HG03460 (cell line): ENCODE results near the gene NME5.
"Not testable (repeated sequence)": the region's sequence is repeated elsewhere in the genome, so short reads cannot be mapped to it uniquely, and the experiment has no call there.

Experiments used
- ATAC-seq: cut with Tn5 transposase; IDR thresholded peaks from one replicate; pipeline ENCODE4 v1.9.1; 2021; ENCODE audit not compliant: unreplicated experiment

NME5 gene, protein sequence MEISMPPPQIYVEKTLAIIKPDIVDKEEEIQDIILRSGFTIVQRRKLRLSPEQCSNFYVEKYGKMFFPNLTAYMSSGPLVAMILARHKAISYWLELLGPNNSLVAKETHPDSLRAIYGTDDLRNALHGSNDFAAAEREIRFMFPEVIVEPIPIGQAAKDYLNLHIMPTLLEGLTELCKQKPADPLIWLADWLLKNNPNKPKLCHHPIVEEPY

DNA sequence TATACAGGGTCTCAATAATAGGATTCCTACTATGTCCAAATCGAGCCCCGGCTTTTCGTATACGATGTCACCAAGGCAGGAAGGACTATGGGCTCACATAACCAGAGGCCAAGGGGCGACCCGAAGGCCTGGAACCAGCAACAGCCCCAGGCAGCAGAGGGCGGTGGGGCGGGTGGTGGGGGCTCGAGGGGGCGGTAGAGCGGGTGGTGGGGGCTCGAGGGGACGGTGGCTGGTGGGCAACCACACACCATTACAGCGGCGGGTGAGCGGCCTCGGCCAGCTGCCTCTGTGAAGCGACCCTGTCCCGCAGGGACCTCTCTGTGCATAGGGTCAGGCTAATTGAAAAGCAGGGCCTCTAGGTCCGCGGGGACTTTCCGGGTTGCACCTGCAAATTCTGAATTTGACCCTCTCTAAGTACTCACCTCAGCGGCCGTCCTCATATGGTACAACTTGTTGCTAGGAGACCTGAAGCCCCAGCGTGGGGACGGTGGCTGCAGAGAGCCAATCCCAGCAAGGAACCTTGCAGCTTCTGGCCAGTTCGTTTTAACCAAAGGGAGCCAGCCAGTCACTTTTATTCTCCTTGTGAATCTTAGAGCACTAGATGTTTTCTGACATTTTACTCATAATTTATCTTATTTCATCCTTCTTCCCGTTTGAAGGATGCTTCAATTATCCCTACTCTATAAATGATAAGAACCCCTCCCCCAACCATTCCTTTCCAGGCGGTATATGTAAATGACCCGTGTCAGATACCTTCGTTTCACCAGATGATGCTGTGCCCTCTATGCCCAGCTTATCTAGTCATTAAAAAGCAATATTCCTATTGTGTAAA is at the start of gene NME5:
NME5 (minus strand) TSS at position 480 of the 832 bp plus-strand sequence. CDS start 648 bp downstream, outside the sequence.
- ATAC-seq: no peak

DNA sequence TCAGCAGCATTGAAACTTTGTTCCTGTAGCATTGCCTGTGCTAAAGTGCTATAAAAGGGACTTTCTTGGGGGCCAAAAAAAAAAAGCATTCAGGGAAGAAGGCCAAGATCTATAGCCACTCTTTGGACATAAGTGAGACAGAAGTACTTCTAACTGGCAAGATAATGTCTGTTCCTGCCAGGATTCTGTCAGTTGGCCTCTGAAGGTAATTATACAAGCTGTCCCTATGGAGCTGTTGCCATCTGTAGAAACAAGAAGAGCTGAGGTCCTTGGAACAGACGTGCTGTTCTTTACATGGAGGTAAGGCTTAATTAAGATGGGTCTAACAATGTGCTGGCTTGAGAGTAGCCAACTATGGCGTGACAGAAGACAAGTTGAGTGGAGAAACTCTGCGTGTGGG is 49.4 kb upstream of the NME5 start:
- ATAC-seq: no peak

DNA sequence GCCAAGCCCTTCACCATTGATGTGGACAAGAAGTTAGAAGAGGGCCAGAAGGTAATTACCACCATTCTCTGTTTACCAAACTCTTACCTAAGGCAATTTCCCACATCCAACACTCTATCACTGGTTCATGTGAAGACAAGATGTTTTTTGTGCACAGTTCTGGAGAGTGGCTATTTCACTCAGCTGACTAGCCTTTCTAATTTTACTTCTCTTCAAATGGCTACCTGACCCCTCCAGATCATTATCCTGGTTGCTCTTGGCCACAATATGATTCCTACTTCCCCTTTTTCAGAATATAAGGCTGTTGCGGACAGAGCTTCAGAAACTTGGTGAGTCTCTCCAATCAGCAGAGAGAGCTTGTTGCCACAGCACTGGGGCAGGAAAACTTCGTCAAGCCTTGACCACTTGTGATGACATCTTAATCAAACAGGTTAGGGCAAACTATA is 46.8 kb upstream of the NME5 start:
- ATAC-seq: no peak

DNA sequence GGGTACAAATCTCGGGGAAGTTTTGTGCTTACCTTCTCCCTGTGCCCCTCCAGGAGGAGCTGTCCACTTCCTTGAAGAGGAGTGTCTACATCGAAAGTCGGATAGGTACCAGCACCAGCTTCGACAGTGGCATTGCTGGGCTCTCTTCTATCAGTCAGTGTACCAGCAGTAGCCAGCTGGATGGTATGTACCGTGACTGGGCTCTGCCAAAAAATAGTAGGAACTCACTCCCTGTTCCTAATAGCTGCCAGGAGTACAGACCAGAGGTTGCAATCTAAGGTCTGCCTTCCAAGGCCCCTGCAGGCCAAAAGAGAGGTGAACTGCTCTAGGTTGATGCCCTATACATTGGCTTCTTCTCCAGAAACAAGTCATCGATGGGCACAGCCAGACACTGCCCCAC is 43.6 kb upstream of the NME5 start:
- no peak for ATAC-seq

DNA sequence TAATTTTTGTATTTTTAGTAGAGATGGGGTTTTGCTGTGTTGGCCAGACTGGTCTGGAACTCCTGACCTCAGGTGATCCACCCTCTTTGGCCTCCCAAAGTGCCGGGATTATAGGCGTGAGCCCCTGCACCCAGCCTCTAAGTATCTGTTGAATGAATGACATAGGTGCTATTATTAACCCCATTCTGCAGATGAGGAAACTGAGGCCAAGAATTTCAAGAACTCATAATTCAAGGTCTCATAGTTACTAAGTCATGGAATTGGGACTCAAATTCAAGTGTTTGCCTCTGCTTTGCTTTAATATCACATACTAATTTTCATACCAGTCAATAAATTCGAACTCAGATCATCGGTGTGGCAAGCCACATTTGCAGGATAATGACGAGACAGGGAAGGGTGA is 41.6 kb upstream of the NME5 start:
- no peak for ATAC-seq

DNA sequence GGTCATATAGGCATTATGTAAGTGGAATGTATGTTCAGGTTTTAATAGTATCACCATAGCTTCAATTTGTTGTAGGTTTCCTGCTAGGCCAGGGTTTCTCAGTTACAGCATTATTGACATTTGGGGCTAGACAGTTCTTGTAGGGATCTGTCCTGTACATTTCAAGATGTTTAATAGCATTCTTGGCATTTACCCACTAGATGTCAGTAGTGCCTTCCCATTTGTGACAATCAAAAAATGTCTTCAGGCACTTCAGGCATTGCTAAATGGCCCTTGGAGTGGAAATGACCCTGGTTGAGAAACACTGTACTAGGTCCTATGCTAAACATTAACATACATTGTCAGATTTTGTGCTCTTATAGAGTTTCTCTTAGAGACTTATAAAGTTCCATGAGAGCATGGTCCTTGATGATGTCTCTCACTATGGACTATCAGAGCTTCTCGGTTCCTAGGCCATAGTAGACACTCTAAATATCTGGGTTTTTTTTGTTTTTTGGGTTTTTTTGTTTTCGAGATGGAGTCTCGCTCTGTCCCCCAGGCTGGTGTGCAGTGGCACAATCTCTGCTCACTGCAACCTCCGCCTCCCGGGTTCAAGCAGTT is 41.1 kb upstream of the NME5 start:
- ATAC-seq: no peak

DNA sequence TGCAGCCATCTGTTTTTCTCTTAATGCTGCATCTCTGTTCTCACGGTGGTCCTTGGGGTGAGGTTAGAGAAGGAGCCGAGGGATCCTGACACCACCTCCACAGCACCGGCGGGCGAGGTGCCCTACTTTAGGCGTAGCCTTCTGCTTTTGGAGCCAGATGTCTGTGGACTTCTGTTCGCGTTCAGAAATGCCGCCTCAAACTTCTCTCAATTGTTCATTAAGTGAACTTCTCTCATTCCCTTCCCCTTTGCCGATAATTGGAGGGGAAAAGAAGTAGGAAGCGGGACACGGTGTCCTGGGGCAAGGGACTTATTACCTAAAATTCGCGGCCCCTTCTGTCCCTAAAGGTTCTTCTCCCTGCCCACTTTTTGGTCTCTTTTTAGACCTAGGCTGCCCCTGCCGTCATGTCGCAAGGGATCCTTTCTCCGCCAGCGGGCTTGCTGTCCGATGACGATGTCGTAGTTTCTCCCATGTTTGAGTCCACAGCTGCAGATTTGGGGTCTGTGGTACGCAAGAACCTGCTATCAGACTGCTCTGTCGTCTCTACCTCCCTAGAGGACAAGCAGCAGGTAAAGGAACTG is 40.1 kb upstream of the NME5 start:
- no peak for ATAC-seq

GRCh38 chr5:138178516-138179276 is 39.5 kb upstream of the NME5 start, which contains the start of the genes BRD8 and KIF20A:
TSS of gene BRD8 (minus strand) at chr5:138178630. CDS start at chr5:138178614, 16 bp downstream.
TSS of gene KIF20A (plus strand) at chr5:138179112. CDS start at chr5:138179681, 569 bp downstream.
- ATAC-seq: peak; percentile 83

- ATAC-seq: no peak
Observed at GRCh38 chr5:138177941-138178515, 38.8 kb upstream of the NME5 start.

- no peak for ATAC-seq
Observed at GRCh38 chr5:138170299-138170698, 31.1 kb upstream of the NME5 start.

DNA sequence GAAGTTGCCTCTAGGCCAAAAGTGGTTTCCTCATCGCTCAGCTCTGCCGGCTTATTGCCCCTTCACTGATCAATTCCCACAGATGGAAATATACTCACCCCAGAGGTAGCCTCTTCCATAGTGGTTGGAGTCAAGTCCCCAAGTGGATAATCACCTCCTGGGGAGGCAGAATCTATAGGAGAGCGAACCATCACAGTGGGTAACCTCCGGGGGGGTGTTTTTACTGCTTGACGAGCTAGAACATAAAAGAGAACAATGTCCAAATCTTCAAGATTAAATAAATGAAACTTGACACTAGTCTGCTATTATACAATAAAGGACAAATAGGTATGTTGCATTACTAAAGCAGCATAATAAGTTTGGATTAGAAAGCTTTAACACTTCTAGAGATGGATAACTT is 29.9 kb upstream of the NME5 start:
- no peak for ATAC-seq

- no peak for ATAC-seq
Observed at GRCh38 chr5:138163721-138164120, 24.5 kb upstream of the NME5 start.

- no peak for ATAC-seq
Observed at GRCh38 chr5:138160706-138161105, 21.5 kb upstream of the NME5 start.

- ATAC-seq: no peak
Observed at GRCh38 chr5:138159666-138160065, 20.4 kb upstream of the NME5 start.

DNA sequence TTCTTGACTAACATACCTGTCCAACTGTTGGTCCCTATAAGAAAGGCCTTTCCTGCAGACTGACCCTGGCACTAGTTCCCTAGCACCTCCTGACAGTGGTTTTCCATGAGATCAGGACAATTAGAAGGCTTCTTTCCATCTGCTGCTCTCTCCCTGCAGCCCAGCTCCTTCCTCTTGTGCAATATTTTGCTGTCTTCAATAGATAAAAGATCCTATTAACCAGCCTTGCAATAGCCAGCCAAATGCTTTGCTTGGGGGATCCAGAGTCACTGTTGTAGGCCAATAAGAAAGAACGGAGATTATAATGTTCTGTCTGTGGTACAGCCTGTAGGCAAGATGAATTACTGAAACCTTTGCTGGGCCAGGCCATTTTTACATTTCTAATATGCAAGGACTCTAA is 18.4 kb upstream of the NME5 start:
- ATAC-seq: no peak

DNA sequence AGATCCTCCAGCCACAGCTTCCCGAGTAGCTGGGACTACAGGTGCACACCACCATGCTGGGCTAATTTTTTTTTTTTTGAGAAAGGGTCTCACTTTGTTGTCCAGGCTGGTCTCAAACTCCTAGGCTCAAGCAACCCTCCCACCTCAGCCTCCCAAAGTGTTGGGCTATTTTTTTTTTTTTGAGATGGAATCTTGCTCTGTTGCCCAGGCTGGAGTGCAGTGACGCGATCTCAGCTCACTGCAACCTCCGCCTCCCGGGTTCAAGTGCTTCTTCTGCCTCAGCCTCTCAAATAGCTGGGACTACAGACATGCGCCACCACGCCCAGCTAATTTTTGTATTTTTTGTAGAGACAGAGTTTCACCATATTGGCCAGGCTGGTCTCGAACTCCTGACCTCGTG is 16.7 kb upstream of the NME5 start:
- not testable (repeated sequence) for ATAC-seq

GRCh38 chr5:138149530-138149929 is 10.3 kb upstream of the NME5 start:
- no peak for ATAC-seq

GRCh38 chr5:138148811-138149210 is 9.6 kb upstream of the NME5 start:
- ATAC-seq: no peak

- not testable (repeated sequence) for ATAC-seq
Observed at GRCh38 chr5:138143578-138143977, 4.3 kb upstream of the NME5 start.

DNA sequence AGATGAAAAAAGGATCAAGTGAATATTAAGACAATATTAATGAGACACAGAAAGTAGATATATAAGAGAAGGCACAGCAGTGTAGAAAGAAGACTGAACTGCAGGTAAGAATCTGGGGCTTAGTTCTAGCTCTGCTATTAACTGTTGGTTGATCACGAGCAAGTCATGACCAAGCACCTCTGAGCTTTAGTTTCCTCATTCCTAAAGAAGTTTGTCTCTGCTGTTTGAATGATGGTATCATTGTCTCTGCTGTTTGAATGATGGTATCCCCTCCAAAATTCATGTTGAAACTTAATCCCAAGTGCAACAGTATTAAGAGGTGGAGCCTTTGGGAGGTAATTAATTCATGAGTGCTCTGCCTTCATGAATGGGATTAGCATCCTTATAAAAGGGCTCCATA is 2.5 kb upstream of the NME5 start:
- ATAC-seq: no peak
